HG02642 (cell line): Measurements from ENCODE around the gene LIPI.
"Not testable (repeated sequence)": the region's sequence is repeated elsewhere in the genome, so short reads cannot be mapped to it uniquely, and the experiment has no call there.

ENCODE experiments used
- ATAC-seq: cut with Tn5 transposase; IDR thresholded peaks from one replicate; pipeline ENCODE4 v1.9.1; 2021; ENCODE audit warnings: mild to moderate bottlenecking; ENCODE audit not compliant: unreplicated experiment, poor library complexity

LIPI gene

DNA sequence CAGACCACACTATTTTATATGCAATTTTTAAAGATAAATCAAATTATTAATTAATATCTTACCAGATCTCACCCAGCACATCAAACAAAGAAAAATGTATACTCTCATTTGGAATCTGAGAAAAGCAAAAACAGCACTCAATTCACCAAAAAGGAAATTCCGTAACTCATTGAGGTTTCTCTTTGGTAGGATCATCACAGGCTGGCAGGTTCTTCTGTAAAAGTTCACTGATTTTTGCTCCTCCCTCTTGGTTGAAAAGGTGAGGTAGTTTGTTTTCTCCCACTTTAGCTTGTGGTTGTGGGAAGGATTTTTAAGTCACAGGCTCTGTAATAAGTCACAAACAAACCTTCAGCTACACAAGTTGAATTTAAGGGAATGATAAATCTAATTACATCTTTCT, at the start of gene LIPI:
TSS of gene LIPI (minus strand) at position 218 of the 400 bp plus-strand sequence. CDS start at position 108, 110 bp downstream.
- ATAC-seq, result no peak

DNA sequence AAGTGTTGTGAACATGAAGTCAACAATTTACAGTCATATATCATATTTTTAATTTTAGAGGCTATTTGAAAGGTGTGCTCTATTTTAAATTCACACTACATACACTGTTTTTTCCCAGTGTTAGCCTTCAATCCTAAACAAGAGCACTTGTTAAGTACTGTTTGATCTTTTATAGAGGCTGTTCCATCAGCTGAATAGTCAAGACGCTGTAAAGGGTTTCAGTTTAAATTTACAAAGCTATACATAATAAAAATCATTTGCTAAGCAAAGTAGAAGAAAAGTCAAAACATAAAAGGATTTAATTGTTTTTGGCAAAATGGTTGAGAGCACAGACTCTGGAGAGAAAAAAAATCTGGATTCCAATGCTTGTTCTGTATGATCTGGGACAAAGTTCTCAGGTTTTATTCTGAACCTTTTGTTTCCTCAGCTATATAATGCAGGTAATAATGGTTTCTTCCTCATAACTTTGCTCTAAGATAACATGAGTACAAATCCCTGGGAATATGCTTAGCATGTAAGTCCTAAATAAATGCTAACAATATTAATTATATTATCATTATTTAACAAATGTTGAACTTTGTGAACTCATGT, 49.5 kb upstream of the LIPI start:
- no peak for ATAC-seq

DNA sequence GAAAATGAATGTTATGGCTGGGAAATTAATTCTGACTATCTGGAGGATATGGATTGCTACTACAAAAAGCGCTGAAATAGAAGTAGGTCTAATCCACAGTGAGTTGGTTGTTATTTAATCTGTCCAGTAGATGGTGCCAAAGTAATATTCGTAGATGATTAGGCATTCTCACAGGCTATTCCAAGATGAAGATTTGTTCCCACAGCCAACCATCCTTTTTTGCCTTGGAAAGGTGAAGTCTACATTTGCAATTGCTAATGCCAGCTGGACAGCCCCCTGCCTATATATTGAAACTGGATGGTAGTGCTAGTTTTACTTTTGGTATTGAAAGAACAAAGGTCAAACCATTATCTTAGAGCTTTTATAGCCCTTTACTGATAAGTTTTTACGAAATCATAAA, 49.0 kb upstream of the LIPI start:
- no peak for ATAC-seq

DNA sequence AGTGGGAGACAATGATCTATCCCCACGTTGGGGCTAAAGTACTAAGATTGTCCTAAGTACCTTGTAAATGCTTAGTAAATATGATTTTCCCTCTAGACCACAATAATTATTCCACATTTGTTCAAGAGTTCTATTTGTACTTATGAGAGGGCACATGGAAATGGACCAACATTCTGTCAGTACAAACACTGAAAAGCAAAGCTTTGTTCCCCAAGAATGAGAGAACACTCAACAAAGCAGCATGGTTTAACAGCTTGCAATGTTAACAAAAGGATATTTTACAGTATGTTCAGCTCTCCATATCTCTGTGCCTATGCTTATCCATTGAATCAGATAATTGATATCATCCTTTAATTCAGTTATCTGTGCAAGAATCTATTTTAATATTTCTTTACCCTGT, 40.6 kb upstream of the LIPI start:
- no peak for ATAC-seq

DNA sequence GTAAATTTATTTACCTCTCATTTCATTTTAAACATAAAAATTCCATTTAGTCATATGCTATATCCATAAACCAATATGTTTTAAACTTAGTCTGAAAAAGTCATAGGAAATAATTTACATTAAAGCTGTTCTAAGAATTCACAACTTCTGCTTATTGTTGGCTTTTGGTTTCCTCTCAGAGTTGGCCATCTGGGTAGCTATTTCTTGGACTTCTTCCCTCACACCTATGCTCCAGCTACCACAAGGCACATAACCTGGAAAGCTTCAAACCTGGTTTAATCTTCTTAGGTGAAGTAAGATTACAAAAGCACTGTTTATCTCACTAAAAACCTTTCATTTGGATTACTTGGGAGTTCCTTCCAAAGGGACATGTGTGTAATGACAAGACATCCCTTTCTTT, 35.0 kb upstream of the LIPI start:
- ATAC-seq, result no peak

DNA sequence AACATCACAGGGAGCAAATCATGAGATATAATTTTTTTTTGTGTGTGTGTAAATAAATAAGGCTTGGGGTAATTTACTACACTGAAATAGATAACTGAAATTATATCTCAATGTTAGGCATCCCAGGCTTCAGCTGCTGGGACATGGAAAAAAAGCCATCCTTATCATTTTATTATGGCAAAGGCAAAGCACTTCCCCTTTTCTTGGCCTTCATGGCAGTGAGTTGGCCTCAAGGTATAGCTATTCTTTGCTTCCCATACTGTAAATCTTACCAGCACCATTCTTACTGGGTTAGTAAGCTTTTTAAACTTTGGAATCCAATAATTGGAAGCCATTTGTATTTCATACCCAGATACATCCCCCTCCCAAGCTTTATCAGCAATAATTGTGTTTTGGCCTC, 34.2 kb upstream of the LIPI start:
- ATAC-seq, result no peak

DNA sequence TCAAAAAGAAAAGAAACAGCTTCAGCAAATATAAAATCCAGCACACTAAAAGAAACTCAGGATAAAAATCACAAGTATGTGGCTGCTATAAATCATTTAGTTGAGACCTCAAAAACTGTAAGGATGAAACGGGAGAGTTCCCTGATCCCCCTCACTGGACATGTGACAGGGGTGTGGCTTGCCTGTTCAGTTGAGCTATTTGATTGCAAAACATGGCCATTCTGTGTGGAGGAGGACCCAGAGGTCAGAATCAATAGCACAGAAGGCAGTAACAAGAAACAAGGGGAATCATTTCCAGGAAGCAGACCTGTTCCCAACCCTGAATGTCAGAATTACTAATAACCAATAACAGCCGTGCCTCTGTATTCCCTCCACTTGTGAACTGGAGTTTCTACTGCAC, 33.1 kb upstream of the LIPI start:
- ATAC-seq, result no peak

DNA sequence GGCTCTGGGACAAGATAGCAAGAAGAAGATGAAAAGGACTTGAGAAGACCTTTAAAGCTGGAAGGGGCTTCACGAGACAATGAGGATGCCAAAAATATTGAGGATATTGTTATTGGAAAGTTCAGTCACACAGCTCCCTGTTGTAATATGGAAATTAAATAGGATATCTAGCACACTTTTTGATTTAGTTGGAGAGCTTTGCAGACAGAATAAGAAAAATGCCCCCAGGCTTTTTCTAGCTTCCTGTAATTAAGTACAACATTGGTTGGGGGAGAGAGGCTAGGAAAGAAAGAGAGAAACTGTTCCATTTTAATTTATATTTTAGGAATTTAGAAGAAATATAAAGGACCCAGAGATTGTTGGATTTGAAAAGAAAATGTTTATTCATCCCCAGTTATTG, 32.7 kb upstream of the LIPI start:
- no peak for ATAC-seq

DNA sequence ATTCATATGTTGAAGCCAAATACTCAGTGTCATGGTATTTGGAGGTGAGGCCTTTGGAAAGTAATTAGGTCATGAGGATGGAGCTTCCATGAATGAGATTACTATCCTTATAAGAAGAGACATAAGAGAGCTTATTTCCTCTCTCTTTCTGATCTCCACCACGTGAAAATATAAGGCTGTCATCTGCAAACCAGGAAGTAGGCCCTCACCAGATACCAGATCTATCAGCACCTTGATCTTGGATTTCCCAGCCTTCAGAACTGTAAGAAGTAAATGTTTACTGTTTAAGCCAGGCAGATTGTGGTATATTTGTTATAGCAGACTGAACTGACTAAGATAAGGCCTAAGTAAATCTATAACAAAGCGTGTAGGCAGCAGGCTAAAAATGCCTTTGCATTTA, 30.5 kb upstream of the LIPI start:
- no peak for ATAC-seq

DNA sequence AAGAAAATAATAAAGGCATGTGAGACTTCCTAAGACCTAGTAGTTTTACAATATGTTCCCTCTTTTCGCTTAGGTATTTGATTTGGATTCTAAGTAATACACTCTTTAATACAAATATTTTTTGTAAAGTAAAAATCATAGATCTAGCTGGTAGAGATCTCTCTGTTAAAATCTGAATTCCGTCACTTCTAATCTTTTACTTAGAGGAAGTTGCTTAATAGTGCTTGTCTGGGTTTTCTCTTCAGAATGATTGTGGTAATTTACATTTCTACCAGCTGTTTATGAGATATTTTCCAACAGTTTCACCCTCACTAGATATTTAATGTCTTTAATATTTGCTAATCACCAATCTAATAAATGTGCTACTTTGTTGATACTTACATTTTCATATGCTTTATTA, 28.5 kb upstream of the LIPI start:
- no peak for ATAC-seq

DNA sequence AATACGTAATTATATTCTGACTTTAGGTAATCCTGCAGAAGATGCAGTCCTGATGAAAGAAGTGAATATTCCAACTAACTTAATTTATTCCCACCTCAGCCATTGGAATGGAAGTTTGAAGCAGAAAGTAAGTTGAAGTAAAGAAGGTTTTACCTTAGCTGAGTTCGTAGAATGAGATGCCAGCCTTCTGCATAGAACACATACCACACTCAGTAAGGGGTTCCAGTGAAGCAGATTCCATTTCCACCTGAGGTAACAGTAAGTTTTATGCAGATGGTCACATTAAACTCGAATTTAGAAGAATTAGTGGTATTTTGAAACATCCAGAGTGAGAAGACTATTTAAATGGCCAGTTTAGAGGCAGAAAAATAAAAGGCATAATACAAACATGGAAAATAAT, 25.4 kb upstream of the LIPI start:
- ATAC-seq, result no peak

DNA sequence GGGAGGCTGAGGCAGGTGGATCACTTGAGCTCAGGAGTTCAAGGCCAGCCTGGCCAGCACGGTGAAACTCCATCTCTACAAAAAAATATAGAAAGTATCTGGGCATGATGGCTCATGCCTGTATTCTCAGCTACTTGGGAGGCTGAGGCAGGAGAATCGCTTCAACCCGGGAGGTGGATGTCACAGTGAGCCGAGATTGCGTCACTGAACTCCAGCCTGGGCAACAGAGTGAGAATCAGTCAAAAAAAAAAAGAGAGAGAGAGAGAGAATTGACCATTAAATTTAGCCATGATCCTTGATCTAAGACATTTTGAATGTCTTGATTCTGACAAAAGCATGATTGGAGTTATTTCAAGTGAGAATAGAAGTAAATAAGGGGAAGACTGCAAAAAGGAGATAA, 24.3 kb upstream of the LIPI start:
- ATAC-seq, result no peak

DNA sequence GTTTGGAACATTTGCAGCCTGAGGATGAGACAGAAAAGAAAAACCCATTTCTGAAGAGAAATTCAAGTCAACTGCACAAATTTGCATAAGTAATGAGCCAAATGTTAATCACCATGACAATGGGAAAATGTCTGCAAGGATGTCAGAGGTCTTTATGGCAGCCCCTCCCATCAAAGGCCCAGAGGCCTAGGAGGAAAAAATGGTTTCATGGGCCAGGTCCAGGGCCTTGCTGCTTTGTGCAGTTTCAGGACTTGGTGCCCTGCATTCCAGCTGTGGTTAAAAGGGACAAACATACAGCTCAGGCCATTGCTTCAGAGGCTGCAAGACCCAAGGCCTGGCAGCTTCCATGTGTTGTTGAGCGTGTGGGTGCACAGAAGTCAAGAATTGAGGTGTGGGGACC, 18.6 kb upstream of the LIPI start:
- no peak for ATAC-seq

DNA sequence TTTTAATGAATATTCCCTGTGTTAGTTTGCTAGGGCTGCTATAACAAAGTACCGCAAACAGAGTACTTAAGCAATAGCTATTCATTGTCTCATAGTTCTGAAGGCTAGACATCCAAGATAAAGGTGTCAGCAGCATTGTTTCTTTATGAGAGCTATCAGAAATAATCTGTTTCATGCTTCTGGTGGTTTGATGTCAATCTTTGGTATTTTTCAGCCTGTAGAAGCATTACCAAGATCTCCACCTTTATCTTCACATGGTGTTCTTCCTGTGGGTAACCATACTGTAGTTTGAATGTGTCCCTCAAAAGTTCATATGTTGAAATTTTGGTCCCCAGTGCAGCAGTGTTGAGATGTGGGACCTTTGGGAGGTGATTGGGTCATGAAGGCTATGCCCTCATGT, 12.6 kb upstream of the LIPI start:
- no peak for ATAC-seq

DNA sequence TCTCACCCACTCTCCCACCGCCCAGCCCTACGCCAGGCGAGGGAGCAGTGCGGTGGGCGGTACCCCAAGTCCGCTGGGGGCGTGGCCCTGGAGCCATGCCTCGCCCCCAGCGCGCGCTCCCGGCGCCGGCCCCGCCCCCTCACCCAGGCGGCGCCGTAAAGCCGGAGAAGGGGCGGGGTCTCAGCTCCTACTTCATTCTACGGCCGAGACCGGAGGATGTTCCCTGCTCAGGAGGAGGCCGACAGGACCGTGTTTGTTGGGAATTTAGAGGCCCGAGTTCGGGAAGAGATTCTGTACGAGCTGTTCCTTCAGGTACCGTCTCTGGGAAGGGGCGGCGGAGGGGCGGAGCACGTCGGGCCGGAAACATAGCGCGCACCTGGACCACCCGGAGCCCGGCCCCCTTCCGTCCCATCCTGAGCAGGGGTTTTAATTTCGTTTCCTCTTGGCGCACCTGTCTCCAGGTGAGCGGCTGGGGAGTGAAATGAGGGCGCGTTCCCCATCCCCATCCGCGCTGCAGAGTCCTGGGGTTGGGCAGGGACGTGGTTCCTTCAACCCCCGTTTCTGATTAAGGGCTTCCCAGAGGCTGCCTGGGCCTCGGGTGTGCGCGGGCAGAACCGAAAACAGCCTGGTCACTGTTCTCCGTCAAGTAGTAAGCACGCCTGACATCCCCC, 5.4 kb upstream of the LIPI start, which contains the start of gene RBM11:
TSS of gene RBM11 (plus strand) at position 187 of the 671 bp plus-strand sequence. CDS start at position 217, 30 bp downstream.
- ATAC-seq, result peak; percentile 98

DNA sequence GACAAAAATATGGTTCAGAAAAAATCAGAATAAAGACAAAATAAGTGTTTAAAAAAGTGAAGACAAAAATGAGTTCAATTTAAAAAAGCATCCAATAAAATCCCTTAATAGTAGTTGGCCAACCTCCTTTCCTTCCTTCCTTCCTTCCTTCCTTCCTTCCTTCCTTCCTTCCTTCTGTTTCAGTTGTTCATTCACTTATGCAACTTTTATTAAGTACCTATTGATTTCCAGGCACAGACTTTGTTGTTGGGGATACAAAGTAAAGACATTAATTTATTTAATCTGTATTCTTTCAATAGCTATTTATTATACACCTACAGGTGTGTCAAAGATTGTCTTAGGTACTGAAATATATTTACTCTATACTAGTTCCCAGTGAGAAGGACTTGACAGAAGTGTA, 2.4 kb upstream of the LIPI start:
- ATAC-seq, result no peak

DNA sequence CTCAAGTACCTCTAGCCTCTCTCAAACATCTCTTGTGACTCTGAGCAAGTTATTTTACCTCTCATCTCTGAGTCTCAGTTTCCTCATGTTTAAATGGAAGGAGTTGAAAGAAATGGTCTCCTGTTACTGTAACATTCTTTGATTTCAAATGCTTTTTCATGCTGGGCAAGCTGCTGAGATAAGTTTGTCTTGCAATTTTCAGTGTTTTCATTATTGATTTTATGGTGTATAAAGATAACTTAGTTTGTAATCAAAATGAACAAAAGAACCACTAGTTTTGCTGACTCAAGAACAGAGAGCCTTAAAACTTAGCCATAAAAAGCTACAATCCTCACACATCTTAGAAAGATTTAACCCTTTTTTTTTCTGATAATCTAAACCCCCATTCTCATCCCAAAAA, 4.5 kb downstream of the LIPI start:
- ATAC-seq, result no peak

DNA sequence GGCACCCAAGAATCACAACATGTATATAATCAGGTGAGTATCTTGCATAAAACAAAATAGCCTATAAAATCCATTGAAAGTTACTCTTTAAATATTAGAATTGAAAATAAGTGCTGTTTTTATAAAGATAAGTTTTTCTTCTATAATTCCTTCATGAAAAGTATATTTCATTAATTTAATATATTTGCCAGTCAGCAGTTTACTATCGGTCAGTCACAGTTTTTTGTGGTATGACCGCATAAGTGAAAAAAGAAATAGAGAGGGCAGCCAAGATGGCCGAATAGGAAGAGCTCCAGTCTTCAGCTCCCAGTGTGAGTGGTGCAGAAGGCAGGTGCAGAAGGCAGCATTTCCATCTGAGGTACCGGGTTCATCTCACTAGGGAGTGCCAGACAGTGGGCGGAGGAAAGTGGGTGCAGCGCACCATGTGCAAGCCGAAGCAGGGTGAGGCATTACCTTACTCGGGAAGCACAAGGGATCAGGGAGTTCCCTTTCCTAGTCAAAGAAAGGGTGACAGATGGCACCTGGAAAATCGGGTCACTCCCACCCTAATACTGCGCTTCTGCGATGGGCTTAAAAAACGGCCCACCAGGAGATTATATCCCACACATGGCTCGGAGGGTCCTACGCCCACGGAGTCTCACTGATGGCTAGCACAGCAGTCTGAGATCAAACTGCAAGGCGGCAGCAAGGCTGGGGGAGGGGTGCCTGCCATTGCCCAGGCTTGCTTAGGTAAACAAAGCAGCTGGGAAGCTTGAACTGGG, 44.1 kb downstream of the LIPI start:
- ATAC-seq, result not testable (repeated sequence)

DNA sequence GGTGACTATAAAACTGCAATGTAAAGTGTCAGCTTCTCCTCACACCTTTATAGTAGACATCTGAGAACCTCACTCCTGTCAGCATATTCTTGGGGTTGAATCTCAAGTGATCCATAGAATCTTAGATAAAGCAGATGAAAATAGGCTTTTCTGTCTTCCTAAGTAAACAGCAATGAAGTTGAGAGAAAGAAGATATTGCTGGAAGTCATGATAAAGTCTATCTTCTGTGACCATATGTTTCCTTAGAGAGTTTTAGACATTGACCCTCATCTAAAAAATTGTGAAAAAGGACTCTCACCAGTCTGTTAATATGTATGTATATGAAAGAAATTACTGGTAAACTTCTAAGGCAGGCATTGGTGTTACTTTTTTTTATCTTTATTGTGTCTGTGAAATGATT, 66.8 kb downstream of the LIPI start:
- ATAC-seq, result no peak

DNA sequence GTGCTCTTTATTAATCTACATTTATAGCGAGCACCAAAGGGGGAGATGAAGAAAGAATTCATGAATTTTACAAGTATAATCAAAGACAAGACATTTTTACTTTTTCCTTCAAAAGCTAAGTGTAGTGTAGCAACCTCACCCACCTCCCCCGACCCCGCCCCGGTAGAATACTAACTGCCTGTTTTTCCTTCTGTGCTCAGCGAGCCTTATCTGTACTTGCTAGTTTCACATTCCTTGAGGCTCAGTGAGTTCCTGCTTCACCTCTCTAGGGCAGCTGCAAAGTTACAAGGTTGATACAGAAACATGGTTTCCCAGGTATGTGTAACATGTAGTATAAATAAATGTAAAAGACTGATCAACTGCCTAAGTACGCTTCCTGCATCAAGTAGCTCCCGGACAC, 86.5 kb downstream of the LIPI start:
- no peak for ATAC-seq

DNA sequence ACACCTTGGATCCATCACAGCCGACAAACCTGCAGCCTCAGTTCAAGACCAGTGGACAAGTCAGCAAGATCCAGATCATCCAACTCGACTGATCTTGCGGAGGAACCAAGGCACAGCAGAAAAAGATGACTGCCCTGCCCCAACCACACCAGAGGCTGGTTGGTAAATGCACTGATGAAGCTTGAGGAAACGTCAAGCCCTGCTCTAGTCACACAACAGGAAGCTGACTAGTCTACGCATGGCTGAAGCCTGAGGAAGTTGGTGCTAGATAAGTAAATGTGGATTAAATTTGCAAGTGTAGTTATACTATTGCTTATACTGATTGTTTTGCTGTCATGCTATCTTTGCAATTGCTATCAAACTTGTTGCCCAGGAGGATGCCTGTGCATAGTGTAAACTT, 89.0 kb downstream of the LIPI start:
- ATAC-seq, result no peak
